ENCODE measurements around the gene DDR1. TPM values are rescaled to one million over a fixed set of nuclear protein-coding genes. Genes with fewer than 3 reads are reported as not detected.
A peak's percentile ranks its signal among the peaks of the same experiment; 100 is the strongest.
"Not testable (repeated sequence)": the region's sequence is repeated elsewhere in the genome, so short reads cannot be mapped to it uniquely, and the experiment has no call there.

DDR1 gene
- total RNA-seq, 1 donor from 2014 or later, result 6.3 TPM

GRCh38 chr6:30915591-30915946 lies 31.2 kb downstream of the DDR1 start:
- DNase-seq (ENCODE audit: low read depth in 2 of 2), result peak; percentile 63 to 72

- no peak for DNase-seq (ENCODE audit: low read depth in 2 of 2)
These were observed 32.7 kb downstream of the DDR1 start for GRCh38 chr6:30917041-30917440.

GRCh38 chr6:30917487-30917886 lies 33.2 kb downstream of the DDR1 start:
- no peak for DNase-seq (ENCODE audit: low read depth in 2 of 2)

- DNase-seq (ENCODE audit: low read depth in 2 of 2), result no peak
These were observed 34.4 kb downstream of the DDR1 start for GRCh38 chr6:30918670-30919069.

- DNase-seq (ENCODE audit: low read depth in 2 of 2), result no peak
These were observed 38.1 kb downstream of the DDR1 start for GRCh38 chr6:30922447-30922852.

GRCh38 chr6:30924040-30924627 lies 39.8 kb downstream of the DDR1 start:
- not testable (repeated sequence) for DNase-seq (ENCODE audit: low read depth in 2 of 2)

- no peak for DNase-seq (ENCODE audit: low read depth in 2 of 2)
These were observed 42.3 kb downstream of the DDR1 start for GRCh38 chr6:30926644-30927043.

GRCh38 chr6:30927080-30927479 lies 42.8 kb downstream of the DDR1 start:
- DNase-seq (ENCODE audit: low read depth in 2 of 2), result not testable (repeated sequence)

- DNase-seq (ENCODE audit: low read depth in 2 of 2), result no peak
These were observed 44.4 kb downstream of the DDR1 start for GRCh38 chr6:30928677-30929076.

GRCh38 chr6:30930506-30930905 lies 46.2 kb downstream of the DDR1 start:
- no peak for DNase-seq (ENCODE audit: low read depth in 2 of 2)

GRCh38 chr6:30931272-30931671 lies 47.0 kb downstream of the DDR1 start:
- no peak for DNase-seq (ENCODE audit: low read depth in 2 of 2)

- no peak for DNase-seq (ENCODE audit: low read depth in 2 of 2)
These were observed 47.8 kb downstream of the DDR1 start, which contains the start of gene SFTA2 for GRCh38 chr6:30931969-30932645. SFTA2 (minus strand) TSS chr6:30932170; CDS start chr6:30932096, 74 bp downstream.

- DNase-seq (ENCODE audit: low read depth in 2 of 2), result no peak
These were observed 48.5 kb downstream of the DDR1 start for GRCh38 chr6:30932665-30933365.

GRCh38 chr6:30935018-30935417 lies 50.7 kb downstream of the DDR1 start:
- no peak for DNase-seq (ENCODE audit: low read depth in 2 of 2)

- DNase-seq (ENCODE audit: low read depth in 2 of 2), result no peak
These were observed 52.9 kb downstream of the DDR1 start for GRCh38 chr6:30937265-30937664.

- DNase-seq (ENCODE audit: low read depth in 2 of 2), result no peak
These were observed 54.4 kb downstream of the DDR1 start for GRCh38 chr6:30938730-30939129.

- DNase-seq (ENCODE audit: low read depth in 2 of 2), result no peak
These were observed 55.2 kb downstream of the DDR1 start for GRCh38 chr6:30939473-30939872.

- no peak for DNase-seq (ENCODE audit: low read depth in 2 of 2)
These were observed 56.2 kb downstream of the DDR1 start, which contains the start of gene MUCL3 for GRCh38 chr6:30940361-30940986. MUCL3 (plus strand) TSS chr6:30940973; CDS start chr6:30941000, 27 bp downstream.

- DNase-seq (ENCODE audit: low read depth in 2 of 2), result peak; percentile 20 to 74
These were observed 58.2 kb downstream of the DDR1 start for GRCh38 chr6:30942338-30943060.

GRCh38 chr6:30944051-30944450 lies 59.7 kb downstream of the DDR1 start:
- DNase-seq (ENCODE audit: low read depth in 2 of 2), result no peak

GRCh38 chr6:30945281-30945680 lies 61.0 kb downstream of the DDR1 start:
- no peak for DNase-seq (ENCODE audit: low read depth in 2 of 2)

GRCh38 chr6:30947231-30947630 lies 62.9 kb downstream of the DDR1 start:
- no peak for DNase-seq (ENCODE audit: low read depth in 2 of 2)

Data from lung microvascular endothelial cell (primary cell).